NCI-H1694 (cell line): ENCODE measurements around the gene FHIP2A.
"Not testable (repeated sequence)": the region's sequence is repeated elsewhere in the genome, so short reads cannot be mapped to it uniquely, and the experiment has no call there.

ENCODE experiments used
- DNase-seq: peaks from one replicate; lab custom pipeline; 2025; lab: John Stamatoyannopoulos, UW

The FHIP2A gene

GRCh38 chr10:114821293-114821914, at the start of gene FHIP2A:
TSS of gene FHIP2A (plus strand) at chr10:114821780. CDS start at chr10:114822079, 299 bp downstream.
- DNase-seq, result no peak

- DNase-seq, result no peak
These were observed 48.9 kb upstream of the FHIP2A start for GRCh38 chr10:114772496-114773196.

- no peak for DNase-seq
These were observed 48.4 kb upstream of the FHIP2A start for GRCh38 chr10:114773197-114773532.

GRCh38 chr10:114775082-114775481, 46.5 kb upstream of the FHIP2A start:
- not testable (repeated sequence) for DNase-seq

GRCh38 chr10:114777415-114777814, 44.2 kb upstream of the FHIP2A start:
- DNase-seq, result no peak

- DNase-seq, result no peak
These were observed 41.6 kb upstream of the FHIP2A start for GRCh38 chr10:114779803-114780576.

GRCh38 chr10:114780577-114781184, 40.9 kb upstream of the FHIP2A start:
- DNase-seq, result no peak

- DNase-seq, result no peak
These were observed 38.9 kb upstream of the FHIP2A start for GRCh38 chr10:114782666-114783065.

- no peak for DNase-seq
These were observed 37.9 kb upstream of the FHIP2A start for GRCh38 chr10:114783686-114784085.

- DNase-seq, result not testable (repeated sequence)
These were observed 35.1 kb upstream of the FHIP2A start for GRCh38 chr10:114786492-114786891.

- not testable (repeated sequence) for DNase-seq
These were observed 34.4 kb upstream of the FHIP2A start for GRCh38 chr10:114787131-114787530.

- DNase-seq, result no peak
These were observed 29.8 kb upstream of the FHIP2A start for GRCh38 chr10:114791768-114792167.

- no peak for DNase-seq
These were observed 26.5 kb upstream of the FHIP2A start for GRCh38 chr10:114795039-114795438.

- DNase-seq, result no peak
These were observed 21.2 kb upstream of the FHIP2A start for GRCh38 chr10:114800361-114800760.

- DNase-seq, result no peak
These were observed 20.2 kb upstream of the FHIP2A start for GRCh38 chr10:114801411-114801813.

- DNase-seq, result no peak
These were observed 19.4 kb upstream of the FHIP2A start for GRCh38 chr10:114802177-114802576.

GRCh38 chr10:114806562-114807391, 14.8 kb upstream of the FHIP2A start:
- no peak for DNase-seq

- no peak for DNase-seq
These were observed 12.6 kb upstream of the FHIP2A start for GRCh38 chr10:114808982-114809381.

GRCh38 chr10:114810926-114811325, 10.7 kb upstream of the FHIP2A start:
- no peak for DNase-seq

GRCh38 chr10:114811862-114812261, 9.7 kb upstream of the FHIP2A start:
- DNase-seq, result no peak

- no peak for DNase-seq
These were observed 5.8 kb upstream of the FHIP2A start for GRCh38 chr10:114815791-114816190.

- no peak for DNase-seq
These were observed 5.3 kb upstream of the FHIP2A start for GRCh38 chr10:114816308-114816707.
